Suppressor macrophage (primary cell): ENCODE data around the gene GEMIN8.

Experiments
- DNase-seq, 4 experiments: peaks; one replicate each; pipeline ENCODE4 v3.0.0-alpha.2; 2020 to 2022

GEMIN8 gene

GRCh38 chrX:14015294-14015693, 14.4 kb downstream of the GEMIN8 start:
- DNase-seq = no peak

- no peak for DNase-seq
These were observed 15.2 kb downstream of the GEMIN8 start for GRCh38 chrX:14014526-14014925.

- DNase-seq = no peak
These were observed 16.6 kb downstream of the GEMIN8 start for GRCh38 chrX:14013054-14013453.

DNA sequence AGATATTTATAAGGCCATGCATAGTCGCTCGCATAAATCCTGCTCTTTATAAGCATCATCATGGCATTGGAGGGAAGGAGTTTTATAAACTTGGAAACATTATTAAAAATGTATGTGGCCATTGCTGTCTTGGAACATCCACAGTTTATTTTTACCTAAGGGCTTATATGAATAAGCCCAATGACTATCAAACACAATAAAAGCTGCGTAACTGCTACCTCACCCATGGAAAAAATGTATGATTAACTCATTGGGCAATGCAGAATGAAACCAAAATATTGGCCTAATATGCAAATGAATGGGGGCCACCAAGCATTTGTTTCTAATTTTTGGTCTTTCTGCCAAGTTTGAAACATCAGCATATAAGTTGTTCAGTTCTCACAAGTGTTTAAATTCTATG, 19.1 kb downstream of the GEMIN8 start:
- no peak for DNase-seq

- DNase-seq = no peak
These were observed 23.2 kb downstream of the GEMIN8 start for GRCh38 chrX:14006540-14006939.

GRCh38 chrX:14003876-14004425, 25.7 kb downstream of the GEMIN8 start:
- no peak for DNase-seq

DNA sequence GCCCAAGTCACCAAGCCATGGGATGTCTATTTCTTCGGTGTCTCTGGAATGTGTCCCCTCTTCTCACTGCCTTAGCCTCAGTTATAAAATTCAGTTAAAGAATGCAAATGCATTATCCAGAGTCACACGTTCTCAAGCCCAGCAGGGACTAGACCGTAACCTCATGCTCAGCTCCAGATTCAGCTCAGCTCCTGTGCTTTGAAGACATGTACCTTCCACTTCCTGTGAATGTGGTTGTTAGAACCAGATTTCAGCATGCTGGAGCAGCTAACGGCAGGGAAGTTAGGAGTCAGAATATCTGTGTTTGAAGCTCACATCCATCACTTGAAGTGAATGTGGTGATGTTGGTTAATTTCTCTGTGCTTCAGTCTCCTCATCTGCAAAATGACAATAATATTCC, 26.7 kb downstream of the GEMIN8 start:
- no peak for DNase-seq

GRCh38 chrX:13996650-13997049, 33.0 kb downstream of the GEMIN8 start:
- DNase-seq = no peak

GRCh38 chrX:13994536-13995080, 35.1 kb downstream of the GEMIN8 start:
- DNase-seq = no peak

DNA sequence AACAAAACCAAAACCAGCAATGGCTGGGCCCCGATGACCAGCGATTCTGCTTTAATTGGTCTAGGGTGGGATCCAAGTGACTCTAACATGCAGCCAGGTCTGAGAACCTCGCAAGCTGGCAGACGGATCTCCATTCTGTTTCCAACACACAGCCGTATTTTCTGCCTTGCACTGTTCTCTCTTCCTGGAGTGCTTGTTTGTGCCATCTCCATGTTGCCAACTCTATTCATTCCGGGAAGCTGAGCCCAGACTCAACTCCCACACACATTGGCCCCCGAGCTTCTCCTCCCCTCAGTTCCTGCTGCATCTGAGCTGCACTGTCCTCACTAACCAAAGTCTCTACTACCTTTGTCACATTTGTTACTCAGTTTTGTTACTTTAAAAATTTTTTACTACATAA, 35.6 kb downstream of the GEMIN8 start:
- DNase-seq = no peak

DNA sequence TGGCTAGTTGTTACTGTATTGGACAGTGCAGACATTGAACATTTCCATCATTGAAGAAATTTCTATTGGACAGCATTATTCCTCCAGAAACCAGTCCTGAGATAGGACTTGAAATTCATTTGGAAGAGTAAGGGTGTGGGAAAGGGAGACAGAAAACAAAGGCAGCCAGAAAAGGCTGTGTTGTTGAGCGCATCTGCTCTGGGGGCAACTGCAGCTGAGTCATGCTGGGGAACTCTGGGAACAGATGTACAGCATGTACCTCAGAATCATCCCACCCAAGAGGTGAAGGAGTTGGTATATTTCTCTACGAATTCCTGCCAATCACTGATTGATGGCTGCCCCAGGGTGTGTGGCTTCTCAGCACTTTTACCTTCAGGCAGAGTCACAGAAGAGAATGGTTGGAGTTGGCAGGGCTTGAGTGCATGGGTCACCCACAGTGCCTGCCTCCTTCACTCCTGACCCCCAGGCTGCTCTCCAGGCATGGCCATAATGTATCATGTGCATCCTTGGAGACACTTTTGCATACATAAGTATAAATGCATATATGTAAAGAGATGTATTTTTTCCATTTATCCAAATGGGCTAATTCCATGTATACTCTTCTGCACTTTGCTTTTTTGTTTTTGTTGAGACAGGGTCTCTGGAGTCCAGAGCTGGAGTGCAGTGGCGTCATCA, 39.4 kb downstream of the GEMIN8 start:
- DNase-seq = no peak

- DNase-seq = no peak
These were observed 43.8 kb downstream of the GEMIN8 start for GRCh38 chrX:13985697-13986435.

DNA sequence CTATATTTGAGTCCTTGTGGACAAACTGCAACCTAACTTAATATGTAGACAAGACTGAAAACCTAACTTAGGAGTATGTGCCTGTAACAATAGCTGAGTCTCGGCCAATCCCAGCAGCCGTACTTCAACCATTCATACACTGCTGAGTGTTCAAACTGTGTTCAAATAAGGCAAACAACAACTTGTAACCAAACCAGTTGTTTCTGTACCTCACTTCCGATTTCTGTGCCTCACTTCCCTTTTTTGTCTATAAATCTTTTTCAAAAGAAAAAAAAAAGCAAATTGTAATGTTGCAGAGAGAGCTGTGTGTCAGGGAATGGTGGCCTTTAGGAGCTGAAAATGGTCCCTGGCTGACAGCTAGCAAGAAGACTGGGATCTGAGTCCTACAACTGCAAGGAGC, 46.0 kb downstream of the GEMIN8 start:
- peak; percentile 13 to 61 (median 46) for DNase-seq

DNA sequence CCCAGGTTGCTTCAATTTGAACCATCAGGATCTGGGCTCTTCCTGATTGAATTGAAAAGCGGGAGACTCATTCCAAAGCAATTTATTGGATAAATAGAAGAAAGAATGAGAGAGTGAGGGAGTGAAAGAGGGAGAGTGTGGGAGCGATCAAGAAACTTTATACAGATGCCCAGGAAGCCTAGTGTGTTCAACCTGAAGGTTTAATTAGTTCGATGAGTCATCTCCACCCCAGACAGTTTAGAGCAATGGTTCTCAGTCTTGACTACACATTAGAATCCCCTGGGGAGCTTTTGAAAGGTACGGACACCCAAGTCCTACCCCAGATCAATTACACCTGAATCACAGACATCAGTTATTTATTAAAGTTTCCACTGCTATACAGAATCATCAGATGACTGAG, 61.5 kb downstream of the GEMIN8 start:
- DNase-seq = no peak

DNA sequence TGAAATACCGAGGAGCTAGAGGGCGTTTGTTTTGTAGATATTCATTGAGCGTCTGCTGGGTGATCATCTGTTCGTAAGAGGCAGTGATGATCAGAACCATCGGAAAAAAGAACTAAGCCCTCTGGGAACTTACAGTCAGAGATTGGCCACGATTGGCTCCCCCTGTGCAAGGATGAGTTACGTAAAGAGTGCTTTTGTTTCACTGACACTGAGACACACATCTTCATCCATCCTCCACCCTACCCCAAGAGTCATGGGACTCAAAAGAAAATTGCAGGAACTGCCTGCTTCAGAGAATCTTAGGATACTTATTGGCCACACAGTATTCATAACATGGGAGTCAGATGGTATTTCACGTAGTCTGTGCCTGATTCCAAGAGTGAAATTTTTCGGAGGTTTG, 62.1 kb downstream of the GEMIN8 start:
- no peak for DNase-seq

DNA sequence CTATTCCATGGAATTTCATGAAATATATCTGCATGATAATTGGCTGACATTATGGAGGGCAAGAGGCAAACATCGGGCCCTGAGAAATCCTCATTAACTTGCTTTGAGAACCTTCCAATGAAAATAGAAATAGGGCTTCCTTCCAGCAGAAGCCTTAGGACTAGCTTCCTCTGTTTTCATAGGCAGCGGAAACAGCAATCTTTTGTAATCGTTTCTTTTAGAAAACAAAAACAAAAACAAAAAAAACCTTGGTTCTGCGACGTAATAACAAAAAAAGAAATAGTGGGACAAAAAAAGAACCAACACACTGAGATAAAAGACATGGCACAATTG, 62.9 kb downstream of the GEMIN8 start:
- DNase-seq = no peak

DNA sequence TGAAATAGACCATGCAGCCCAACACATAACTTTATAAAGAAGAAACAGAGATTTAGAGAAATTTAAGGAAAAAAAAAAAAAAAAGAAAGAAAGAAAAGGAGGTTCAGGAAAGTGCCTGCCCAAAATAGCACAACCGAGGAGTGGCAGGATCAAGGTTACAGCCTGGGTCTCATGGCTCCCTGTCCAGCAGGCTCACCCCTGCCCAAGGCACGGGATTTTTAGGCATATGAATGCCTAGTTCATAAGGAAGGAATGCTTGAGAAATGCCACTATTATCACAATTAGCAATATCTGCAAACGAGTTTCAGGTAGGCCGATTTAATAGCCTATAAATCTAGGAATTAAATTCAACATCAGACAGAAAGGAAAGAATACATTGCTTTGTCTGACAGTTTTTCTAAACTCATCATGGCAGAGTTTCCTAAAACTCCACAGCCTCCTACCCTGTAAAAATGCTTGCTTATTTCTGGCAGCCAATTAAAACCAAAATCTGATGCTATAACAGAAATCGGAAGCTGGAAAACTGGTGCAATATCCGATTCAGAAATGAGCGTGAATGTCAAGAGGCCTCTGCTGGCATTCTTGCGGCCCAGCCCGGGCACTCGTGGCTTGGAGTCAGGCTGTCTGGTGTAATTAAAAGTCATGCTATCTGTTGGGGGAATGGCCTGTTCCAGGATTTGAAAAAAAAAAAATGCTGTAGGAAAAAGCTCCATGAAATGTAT, 63.5 kb downstream of the GEMIN8 start:
- no peak for DNase-seq

GRCh38 chrX:13965531-13965930, 64.2 kb downstream of the GEMIN8 start:
- no peak for DNase-seq

GRCh38 chrX:13956998-13957397, 72.7 kb downstream of the GEMIN8 start:
- no peak for DNase-seq
